NOMO-1 treated with DMSO at 0.1 percent for 48 hours (cell line): ENCODE data around the gene TTLL8.
"Not testable (repeated sequence)": the region's sequence is repeated elsewhere in the genome, so short reads cannot be mapped to it uniquely, and the experiment has no call there.

Source experiments
- DNase-seq: peaks from one replicate; lab custom pipeline; 2025; ENCODE audit not compliant: unreplicated experiment; lab: John Stamatoyannopoulos, UW

Gene TTLL8

DNA sequence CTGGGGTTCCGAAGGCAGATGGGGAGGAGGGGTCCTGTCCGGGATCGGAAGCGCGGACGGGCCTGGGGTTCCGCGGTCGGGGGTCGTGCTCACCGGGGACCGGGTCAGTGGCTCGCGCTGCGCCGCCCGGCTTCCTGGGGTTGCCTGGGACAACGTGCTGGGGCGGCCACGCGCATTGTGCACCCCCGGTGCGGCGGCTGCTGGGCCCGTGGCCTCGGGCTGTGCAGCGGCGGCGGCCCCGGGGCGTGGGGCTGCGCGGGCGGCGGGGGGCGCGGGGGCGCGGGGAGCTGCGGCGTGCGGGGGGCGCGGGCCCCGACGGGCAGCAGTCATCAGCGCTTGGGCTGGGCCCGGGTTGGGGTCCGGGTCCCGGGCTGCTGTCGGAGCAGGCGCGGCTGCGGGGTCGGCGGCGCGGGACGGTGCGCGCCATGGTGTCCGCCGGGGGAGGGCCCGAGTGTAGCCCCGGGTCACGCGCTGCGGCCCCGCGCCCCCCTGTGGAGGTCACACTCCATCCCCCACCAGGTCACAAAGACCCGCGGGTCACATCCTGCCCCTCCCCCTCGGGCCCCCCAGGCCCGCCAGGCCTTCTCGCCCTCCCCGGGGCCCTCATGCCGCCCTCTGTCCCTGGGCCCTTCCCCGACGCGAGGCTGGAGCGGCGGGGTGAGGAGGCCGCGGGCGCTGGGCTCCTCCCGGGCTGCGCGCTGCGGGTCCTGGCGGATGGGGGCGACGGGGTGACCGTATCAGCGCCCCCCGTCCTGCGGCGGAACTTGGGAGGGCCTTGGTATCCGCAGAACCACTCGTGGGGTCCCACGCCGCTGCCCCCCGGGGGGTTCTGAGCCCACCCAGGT is at the start of gene TTLL8:
Gene TTLL8 (minus strand): TSS at position 238 of the 845 bp plus-strand sequence.
- no peak for DNase-seq

DNA sequence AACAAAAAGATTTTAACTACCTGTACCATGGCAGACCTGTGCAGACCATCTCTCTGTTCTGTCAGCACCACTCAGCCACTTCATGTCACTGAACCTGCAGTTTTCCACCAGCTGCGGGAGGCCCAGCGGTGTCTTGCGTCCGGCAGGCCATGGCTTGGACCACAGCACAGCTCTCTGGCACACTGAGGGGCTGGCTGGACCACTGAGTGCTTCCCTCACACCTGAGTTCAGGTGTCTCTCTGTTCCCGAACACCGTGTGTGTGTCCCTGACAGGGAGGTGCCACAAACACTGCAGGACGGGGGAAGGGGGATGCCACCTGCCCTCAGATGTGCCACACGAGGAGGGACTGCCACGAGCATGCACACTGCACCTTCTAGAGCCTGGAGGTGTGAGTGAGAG is 49.4 kb upstream of the TTLL8 start:
- no peak for DNase-seq

DNA sequence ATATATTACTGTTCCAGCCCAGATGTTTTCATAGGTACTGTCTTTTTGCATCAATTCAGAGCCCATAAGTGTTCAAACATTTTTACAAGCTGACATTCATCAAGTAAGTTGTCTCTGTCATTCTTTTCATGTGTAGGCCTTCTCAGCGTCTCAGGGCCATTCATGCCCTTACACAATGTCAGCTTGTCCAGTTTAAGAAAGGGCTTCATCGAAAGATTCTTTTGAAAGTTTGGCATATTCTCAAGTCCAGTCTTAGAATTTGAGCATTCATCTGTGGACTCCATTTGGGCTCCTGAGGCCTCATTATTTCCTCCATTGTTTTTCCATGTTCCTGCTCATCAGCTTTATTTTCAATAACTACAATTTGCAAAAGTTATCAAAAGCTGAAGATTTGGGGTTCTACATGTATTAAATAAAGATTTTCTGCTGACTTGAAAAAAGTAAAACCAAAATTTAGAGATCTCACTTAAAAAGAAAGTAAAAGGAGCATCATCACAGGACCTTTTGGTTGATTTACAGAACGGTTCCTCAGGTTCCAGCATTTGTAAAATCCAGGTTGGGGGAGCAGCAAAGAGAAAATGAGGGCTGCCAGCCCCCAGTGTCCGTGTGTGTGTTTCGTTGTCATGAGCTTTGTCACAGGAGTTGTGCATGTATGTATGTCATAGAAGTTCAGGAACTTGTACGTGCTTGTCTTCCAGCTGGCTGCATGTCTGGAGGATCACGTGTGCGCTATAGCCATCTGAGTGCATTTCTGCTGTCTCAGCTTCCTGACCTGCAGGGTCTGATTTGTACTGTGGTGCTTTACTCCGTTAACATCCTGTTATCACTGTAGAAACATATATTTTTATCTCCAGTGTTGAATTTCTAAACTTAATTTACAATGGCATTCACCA is 47.4 kb upstream of the TTLL8 start:
- DNase-seq: no peak

DNA sequence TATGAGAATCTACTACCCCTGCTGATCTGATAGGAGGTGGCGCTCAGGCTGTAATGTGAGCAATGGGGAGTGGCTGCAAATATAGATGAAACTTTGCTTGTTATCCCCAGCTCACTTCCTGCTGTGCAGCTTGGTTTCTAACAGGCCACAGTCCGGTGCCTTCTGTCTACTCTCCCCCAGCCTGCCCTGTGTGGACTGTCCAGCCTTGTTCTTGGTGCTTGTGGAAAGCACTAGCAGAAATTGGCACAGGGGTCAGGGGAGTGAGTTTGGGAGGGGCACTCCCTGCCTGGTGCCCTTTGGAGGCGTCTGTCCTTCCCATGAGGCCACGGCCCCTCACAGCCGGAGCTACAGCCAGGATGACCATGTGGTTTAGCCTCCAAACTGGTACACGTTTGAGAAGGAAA is 46.0 kb upstream of the TTLL8 start:
- no peak for DNase-seq

DNA sequence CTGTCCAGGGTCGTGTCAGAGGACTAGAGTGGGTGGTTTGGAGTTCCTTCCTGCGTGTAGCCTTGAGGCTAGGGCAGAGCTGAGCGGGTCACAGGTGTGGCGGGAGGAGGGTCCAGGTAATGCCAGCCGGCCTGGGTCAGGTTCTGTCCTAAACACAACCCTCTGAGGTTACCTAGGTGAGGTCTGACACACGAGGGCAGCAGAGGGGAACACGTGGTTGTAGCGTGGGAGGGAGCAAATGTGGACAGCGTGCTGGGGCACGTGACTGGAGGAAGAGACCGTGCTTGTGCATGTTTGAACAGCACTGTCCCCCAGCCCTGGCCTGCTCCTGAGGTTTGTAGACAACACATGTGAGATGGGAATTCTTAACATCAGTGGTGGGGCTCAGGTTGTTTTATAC is 44.8 kb upstream of the TTLL8 start:
- DNase-seq: no peak

DNA sequence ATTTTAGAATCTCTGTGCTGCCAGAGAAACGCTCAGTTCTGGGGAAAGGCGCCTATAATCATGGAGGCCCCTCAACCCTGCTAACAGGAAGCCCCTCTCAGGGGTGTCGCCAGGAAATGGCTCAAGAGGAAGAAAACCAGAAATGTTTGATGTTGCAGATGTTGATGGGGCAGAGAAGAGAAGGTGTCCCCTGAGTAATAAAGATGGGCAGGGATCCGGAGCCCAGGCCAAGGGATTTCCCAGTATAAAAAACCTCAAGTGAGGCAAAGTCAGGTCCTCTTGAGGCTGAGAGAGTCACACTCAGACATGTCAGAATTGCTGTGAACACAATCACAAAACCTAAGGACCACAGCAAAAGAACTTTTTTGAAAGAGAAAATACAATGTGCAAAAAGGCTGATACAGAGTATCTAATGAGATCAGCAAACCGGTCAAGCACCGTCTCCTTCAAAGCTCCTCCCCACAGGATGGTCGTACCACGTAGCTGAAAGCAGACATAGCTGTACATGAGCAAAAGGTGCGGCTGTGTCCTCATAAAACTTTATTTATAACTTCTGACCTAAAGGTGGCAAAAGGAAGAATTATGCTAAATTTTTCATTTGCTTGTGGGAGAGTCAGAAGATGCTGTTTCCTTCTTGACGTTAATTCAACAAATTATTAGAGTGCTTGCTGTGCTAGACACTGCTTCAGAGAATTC is 43.9 kb upstream of the TTLL8 start:
- DNase-seq: no peak

DNA sequence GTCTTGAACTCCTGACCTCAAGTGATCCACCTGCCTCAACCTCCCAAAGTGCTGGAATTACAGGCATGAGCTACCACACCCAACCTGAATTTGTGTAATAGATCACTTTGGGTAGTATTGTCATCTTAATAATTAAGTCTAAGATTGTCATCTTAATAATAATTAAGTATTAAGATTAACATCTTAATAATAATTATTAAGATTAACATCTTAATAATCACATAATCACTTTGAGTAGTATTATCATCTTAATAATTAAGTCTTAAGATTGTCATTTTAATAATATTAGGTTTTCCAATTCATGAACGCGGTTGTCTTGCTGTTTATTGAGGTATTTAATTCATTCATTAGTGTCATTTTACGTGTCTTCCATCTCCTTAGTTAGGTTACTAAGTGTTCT is 40.0 kb upstream of the TTLL8 start:
- no peak for DNase-seq

DNA sequence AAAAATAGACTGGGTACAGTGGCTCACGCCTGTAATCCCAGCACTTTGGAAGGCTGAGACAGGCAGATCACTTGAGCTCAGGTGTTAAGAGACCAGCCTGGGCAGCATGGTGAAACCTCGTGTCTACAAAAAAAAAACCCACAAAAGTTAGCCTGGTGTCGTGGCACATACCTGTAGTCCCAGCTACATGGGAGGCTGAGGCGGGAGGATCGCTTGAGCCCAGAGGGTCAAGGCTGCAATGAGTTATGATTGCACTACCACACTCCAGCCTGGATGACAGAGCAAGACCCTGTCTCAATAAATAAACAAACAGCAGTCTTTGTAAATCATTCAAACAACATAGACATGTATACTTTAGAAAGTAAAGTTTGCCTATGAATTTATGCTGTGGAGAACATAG is 34.2 kb upstream of the TTLL8 start:
- no peak for DNase-seq

DNA sequence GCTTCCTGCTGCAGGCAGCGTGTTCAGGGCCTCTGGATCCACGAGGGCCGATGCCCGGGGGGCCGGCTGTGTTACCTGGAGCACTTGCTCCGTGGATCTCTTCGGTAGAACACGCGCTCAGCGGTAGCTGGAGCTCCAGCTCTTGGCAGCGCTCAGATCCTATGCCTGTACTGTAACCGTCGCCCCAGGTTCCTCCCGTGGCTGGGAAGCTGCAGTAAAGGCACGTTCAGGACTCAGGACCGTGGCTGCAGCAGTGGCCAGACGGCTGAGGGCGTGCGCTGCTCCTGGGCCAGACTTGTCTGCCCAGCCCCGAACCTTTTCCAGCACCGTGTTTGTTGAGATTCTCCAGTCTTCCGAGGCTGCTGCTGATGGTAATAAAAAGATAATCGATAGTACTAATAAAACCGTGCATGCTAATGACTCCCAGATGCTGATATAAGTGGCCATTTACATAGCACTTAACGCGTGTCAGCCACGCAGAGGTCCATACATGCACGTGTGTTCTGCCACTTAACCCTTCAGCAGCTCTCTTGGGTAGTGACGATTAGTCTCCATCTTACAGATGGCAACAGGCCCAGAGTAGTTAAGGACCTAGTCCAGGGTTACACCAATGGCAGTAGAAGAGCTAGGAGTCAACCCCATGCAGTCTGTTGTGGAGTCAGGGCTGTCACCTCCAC is 33.1 kb upstream of the TTLL8 start:
- no peak for DNase-seq

DNA sequence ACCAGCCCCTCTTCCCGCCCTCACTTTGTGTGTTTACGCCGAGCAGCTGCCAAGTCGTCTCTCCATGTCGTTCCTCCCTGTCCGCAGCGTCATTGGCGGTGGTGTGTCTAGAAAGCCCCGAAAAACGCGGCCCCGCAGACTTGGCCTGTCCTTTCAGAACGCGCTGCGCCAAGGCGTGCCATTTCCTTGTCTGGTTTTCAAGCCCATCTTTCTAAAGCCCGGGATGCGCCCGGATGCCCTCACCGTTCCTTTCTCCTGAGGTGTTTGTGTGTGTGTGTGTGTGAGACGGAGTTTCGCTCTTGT is 32.3 kb upstream of the TTLL8 start:
- no peak for DNase-seq

DNA sequence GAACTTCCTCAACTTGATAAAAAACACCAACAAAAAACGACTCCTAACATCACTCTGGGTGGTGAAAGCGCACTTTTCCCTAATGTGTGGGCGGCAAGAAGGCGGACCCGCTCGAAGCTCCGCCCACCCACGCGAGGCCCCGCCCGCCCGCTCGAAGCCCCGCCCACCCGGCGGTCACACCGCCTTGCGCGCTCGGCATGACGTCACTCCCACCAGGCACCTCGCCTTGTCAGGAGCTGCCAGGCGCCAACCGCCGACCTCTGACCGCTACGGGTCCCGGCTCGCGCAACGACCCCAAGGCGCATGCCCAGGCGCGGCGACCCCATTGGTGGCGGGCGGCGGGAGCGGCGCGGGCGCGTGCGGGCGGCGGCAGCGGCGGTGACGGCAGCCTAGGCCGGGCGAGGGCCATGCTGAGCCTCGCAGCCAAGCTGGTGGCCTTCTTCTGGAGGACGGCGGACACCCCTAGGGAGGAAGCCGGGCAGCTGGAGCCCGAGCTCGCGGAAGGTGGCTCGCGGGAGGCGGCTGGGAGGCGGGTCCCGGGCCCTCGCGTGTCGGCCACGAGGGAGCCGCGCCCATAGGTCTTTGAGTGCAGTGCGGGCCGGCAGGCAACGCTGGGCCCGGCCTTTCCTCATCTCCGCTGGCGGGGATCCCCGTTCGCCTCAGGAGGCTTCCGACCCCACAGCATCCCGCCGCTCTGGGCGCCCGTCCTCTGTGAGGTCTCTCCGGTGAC is 31.7 kb upstream of the TTLL8 start, which contains the start of gene MOV10L1:
Gene MOV10L1 (plus strand): TSS at position 325 of the 730 bp plus-strand sequence. CDS start 83 bp downstream, at position 408.
- no peak for DNase-seq

DNA sequence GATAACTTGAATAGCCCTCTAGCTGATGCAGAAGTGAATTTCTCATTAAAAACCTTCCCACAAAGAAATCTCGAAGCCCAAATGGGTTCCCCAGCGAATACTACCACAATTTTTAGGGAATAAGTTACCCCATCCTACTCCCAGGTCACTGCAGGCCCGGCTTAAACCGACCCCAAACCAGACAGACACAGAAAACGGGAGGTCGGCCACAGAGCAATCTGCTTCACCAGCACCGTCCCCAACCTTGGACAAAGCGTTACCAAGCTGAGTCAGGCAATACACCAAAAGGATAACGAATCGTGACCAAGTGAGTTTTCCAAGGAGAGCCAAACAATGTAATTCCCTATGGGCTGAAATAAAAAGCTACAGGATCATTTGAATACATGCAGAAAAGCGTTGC is 31.1 kb upstream of the TTLL8 start:
- DNase-seq: no peak

DNA sequence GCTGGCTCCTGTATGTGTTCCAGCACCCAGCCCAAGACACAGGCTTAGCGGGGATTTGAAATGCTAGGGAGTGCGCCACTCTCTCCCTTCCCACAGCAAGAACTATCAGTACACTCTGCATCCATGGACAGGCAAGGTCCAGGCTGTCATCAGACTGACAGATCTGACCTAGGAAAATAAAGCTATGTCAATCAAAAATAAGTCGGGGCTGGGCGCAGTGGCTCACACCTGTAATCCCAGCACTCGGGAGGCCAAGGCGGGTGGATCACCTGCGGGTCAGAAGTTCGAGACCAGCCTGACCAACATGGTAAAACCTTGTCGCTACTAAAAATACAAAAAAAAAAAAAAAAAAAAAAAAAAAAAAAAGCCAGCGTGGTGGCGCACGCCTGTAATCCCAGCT is 30.0 kb upstream of the TTLL8 start:
- no peak for DNase-seq

DNA sequence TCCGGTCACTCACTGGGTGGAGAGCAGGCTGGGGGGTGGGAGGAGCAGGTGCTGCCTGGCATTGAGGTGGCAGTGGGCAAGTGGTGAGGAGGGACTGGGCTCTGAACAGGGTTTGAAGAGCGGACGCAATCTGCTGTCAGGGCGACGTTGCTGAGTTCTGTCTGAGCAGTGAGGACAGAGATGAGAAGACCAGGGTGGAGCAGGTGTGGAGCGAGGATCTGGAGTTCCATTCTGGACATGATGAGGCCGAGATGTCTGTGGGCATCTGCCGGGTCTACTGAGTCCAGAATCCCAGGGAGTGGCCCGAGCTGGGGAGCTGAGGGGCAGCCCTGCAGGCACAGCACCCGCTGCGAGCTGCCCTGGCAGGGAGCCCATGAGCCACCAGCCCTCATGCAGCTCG is 29.5 kb upstream of the TTLL8 start:
- DNase-seq: no peak

DNA sequence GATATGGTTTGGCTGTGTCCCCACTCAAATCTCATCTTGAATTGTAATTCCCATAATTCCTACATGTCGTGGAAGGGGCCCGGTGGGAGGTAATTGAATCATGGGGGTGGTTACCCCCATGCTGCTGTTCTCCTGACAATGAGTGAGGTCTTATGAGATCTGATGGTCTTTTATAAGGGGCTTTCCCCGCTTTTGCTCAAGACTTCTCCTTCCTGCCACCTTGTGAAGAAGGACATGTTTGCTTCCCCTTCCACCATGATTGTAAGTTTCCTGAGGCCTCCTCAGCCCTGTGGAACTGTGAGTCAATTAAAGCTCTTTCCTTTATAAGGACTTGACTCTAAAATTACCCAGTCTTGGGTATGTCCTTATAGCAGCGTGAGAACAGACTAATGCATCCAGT is 28.9 kb upstream of the TTLL8 start:
- not testable (repeated sequence) for DNase-seq

DNA sequence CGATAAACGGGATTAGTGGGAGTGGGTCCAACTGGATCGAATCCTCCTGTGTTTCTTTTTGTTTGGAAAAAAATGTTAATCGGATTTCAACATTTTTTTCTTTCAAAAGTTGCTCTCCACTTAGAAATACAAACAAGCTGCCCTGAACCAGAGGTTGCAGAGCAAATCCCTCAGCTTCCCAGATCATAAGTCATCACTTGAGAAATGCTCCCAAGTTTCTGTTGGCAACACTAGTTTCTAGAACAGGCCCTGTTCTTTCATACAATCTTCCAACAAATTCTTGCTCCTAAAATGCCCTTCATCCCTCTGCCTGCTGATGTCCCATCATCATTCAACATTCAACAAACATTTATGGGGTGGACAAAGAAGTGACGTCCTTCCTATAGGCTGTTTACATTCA is 28.4 kb upstream of the TTLL8 start:
- no peak for DNase-seq

DNA sequence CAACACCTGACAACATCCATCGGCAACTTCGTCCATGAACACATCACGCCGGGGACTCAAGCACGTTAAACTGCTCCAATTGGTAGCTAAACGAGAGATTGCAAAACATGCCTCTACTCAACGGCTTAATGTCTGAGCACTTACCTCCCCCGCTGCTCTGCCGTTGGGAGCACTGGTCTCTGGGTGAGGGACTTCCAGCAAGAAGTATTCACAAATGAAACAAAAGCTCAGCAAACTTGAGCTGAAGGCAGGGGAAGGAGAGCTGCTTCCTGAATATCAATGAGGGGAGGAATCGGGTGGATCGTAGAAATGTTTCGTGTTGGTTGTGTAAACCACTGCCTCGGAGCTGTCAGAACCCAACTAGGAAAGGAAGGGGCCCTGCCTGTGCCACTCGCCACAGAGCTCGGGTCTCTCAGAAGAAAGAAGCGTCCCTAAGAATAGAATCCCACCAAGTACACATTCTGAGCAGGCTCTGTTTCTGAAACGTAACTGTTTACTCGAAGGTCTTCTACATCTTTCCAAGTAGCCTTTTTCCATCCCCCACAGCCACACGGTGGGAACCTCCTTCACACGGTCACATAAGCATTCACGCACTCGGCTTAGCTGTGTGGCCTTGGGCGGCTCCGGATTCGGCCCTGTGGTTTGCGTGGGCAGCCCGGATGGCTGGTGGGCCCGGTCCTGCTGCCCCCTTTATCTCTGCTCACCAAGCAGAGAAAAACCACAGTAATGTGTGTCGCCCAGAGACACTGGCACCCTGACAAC is 27.3 kb upstream of the TTLL8 start, which contains the start of gene MLC1:
Gene MLC1 (minus strand): TSS at position 216 of the 762 bp plus-strand sequence. CDS start 524 bp downstream, outside the sequence.
- DNase-seq: peak; percentile 73

DNA sequence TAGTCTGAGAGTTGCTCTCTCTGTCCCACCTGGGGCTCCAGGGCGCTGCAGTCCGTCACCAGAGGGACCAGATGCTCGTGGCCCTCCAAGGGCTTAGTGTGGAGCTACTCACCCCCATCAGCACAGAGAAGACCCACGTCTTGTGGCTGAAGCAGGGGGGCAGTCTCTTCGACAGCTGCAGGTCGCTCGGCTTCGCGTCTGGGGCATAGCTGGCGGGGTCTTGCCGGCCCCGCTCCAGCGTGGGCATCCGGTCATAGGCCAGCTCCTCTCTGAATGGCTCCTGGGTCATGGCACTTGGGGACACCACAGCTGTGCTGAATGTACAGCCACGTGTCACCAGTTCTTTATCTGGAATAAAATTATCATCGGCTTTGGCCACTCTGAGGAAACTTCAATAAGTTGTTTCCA is 26.5 kb upstream of the TTLL8 start:
- DNase-seq: no peak

DNA sequence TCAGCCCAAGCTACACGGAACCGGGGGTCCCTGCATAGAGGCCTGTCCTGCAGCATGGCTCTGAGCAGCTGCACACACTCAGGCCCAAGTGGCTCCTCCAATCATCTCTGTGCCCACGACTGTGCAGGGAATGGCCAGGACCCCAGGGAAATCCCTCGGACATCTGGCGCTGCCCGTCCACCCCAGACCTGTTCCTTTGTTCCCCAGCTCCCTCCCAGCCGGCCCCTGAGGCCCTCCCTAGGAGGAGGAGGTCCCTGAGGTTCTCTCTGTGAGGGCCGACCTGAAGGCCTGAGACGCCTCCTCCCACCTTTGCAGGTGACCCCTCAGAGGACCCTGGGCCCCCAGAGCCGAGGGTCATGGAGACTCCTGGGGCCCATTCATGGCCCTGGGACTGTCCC is 26.0 kb upstream of the TTLL8 start:
- no peak for DNase-seq
